Renal pelvis (tissue), 4 donors: Measurements from ENCODE around the gene TAGAP. TPM values are rescaled to one million over a fixed set of nuclear protein-coding genes. Genes with fewer than 3 reads are reported as not detected.
A peak's percentile ranks its signal among the peaks of the same experiment; 100 is the strongest.
"Not testable (repeated sequence)": the region's sequence is repeated elsewhere in the genome, so short reads cannot be mapped to it uniquely, and the experiment has no call there.

Experiments used
- DNase-seq: peaks from one replicate; pipeline ENCODE4 v3.0.0-alpha.2; 2013
- polyA plus RNA-seq, 3 donors: library from polyadenylated mRNA; unstranded; fragments of 120-200 nt; gene quantifications; one replicate each; pipeline ENCODE4 v1.2.1, GENCODE V29; 2013; ENCODE audit not compliant: insufficient read length in 3 of 3

The TAGAP gene
- polyA plus RNA-seq, 3 donors: 0.58 to 0.71 (median 0.64) TPM

DNA sequence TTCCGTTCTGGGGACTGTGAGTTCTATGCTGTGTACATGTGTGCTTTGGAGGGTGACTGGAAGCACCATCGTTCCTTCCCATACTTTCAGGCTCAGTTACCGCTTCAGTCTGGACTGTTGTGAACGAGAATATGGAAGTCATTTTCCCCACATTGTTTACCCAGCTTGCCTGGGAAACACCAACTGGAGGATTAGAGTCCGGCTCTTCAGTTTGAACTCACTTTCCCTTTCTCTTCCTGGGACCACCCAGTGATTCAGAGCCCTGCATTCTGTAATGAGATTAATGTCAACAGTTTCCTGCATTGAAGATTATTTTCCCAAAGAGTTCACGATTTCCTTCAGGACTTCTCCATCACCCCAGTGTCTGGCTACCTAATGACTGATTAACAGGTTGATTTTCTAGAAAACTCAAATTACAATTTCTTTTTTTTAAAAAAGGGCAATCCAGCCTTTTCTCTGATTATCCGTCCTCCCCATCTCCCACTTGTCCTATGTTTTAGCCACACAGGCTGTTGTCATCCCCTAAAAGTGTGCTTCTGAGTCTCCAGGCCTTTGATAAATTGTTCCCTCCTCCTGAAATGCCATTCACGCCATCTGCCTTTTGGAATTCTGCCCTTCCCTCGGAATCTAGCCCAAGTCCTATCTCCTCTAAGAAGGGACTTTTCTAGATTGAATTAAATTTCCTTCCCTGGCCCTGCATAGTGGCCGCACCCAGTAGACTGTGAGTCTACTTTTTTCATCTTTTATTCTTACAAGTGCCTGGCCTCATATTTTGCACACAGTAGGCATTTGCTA lies 3.3 kb upstream of the TAGAP start:
- no peak for DNase-seq

DNA sequence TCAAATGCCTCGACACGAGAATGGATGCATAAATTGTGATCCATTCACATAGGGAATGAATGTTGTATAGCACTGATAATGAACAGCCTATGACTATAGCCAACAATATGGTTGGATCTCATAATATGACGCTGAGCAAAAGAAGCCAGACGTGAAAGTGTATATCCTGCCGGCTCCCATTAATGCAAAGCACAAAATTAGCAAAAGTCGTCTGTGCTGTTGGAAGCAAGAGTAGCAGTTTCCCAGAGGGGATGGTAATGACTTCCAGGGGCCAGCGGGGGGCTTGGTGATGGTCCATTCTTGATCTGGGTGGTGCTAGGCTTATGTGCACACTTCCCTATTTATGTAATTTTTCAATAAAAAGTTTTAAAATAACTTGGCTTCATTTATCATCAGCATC lies 1.0 kb upstream of the TAGAP start:
- no peak for DNase-seq

DNA sequence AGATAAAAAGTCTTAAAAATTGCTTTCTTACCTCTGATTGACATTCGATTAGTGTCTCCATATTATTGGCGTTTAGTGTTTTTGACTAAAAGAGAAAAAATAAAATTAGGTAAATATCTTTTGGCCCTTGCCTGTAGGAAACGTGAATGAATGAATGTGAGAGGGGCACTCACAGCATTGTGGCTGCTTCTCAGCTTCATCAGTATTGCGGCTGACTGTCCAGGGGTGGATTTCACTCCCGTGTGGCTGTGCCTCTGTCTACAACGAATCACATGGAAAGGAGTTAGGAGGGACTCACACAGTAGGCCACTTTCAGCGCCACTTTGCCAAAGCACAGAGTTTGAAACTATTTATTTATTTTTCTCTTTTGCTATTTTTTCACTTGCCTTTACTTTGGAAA lies 844 bp downstream of the TAGAP start:
- no peak for DNase-seq

DNA sequence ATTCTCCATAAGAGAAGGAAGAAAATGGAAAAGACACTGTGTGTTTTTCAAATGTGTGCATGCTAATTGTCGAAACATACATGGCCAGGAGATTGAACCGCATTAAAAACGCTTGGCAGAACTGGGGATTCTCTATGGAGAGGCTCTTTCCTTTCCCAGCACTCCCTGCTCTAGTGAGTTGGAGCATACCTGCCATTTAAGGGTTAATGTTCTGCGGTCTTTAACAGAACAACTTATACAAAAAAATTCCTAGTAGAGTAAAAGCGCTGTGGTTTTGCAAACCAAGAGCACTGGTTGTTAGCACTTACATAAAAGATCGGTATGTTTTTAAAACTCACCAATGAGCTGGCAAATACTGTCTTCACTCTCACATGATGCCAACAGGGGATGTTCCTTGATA lies 1.5 kb downstream of the TAGAP start:
- no peak for DNase-seq

DNA sequence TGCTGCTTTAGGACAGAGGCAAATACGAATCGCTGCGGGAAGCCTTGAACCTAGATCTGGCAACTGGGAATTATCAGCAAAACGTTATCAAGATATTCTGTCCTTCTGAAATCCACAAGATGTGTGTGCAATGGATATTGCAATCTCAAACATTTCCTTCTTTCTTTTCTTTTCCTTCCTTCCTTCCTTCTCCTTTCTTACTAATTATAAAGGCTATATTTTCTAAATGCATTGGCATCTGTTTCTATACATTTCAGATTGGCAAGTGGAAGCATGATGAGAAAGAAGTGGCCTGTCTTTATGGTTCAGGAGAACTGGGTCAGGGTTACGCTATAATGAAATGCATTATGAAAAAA lies 2.0 kb downstream of the TAGAP start:
- no peak for DNase-seq

DNA sequence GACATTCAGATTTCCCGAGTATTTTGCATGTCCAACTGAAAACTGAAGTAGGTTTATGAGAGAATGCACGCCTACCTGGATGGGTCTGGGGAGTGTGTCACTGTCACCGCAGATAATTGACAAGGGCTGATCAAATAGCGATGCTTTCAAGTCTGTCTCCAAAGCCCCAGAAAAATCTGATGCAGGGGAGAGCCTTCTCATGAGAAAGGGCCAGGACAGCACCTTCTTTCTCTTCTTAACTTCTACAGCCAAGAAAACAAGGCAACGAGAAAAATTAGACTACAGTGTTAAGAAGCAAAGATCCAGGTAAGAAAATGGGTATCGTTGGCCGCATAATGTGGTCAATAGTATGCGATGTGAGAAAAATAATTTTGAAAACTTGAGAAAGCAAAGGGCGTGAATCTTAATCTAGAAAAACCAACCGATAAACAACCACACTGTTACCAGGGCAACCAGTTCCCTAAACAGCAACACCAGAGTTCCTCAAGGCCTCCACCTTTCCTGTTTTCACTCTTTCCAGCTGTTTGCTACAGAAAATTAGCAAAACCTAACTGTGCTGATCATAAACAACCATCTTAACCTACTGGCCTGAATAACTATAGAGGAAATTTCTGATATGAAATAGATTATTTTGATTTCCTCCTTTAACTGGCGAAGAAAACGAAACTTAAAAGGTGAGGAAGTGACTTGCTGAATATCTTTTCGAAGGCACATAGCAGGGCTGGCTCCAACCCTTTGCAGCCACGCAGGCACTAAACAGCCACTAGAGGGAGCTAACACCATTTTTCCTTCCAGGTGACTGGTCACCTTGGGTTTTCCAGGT lies 2.6 kb downstream of the TAGAP start:
- peak; percentile 70 for DNase-seq

DNA sequence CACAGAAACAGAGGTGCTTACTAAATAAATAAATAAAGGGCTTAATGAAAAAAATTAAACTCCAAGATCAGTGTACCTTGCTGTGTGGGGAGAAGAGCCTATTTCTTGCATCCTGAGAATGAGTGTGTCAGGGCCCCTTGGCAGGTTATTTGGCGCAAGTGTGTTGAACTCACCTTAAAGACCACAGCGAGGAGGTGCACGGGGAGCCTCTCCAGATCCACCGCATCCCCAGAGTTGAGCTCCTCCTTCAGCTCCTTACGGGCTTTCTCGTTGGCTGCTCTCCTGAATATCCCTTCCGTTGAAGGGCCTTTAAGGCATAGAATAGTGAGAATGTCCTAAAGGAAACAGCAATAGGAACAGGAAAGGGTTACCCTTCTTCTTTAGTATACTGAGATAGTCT lies 3.6 kb downstream of the TAGAP start:
- no peak for DNase-seq

DNA sequence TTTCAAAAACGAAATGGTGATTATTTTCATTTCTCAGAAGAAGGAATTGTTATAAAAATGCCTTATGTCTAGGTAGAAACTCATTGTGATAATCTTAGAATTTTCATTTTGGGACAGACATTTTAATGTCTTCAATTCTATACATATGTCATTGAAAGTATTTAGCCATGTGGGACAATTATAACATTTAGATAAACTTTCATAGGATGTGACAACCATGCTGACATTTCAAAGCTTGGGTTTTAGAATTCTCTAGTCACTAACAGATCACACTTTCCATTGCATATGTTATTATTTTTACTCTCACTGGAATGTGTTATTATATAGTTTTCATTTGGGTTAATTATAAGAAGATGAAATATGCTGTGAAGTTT lies 4.9 kb downstream of the TAGAP start:
- no peak for DNase-seq

DNA sequence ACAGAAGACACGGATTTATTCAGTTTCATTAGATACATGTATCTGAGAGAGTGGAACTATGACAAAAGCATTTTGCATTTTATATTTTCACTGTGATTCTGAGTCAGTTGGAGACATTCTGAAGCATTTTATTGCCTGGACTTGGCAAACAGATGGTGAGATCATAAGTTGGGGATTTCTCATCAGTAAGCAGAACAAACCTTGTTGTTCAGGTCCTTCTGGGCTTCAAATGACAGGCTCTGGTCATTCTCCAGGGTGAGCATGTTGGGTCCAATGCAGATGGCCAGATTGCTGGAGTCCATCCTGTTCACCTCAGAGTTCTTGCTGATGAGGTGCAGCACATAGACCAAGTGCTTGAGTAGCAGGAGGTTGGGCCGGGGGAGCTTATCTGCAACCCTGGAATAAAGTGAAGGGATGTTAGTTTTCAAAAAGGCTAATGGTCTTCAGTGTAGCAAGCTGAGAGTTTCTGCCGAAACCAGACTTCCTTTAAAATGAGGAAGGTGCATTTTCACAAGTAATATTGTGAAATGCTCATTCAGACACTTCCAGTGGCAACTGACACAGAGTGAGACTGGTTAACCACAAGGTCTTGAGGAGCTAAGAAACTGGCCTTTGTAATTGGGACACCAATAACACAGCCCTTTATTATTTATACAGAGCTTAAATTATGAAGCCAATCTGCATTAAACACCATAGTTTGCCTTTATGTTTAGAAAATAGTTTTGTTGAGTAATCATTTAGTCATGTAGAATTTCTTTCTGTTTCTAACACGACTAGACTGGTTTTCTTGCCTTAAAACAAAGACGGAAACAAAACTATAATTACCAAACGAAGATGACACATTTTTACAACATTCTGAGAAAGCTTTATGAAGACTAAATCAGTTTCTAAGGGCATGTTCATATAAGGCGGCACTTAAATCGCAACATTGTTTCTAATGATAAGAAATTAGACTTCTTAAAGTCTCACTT lies 5.6 kb downstream of the TAGAP start:
- no peak for DNase-seq

DNA sequence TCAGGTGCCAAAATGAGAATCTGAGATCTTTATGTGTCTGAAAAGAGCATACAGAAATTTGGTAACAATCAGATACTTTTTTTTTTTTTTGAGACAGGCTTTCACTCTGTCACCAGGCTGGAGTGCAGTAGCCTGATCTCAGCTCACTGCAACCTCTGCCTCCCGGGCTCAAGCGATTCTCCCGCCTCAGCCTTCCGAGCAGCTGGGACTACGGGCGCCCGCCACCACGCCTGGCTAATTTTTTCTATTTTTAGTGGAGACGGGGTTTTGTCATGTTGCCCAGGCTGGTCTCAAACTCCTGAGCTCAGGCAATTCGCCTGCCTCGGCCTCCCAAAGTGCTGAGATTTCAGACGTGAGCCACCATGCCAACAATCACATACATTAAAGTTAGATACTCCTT lies 6.5 kb downstream of the TAGAP start:
- DNase-seq: not testable (repeated sequence)

DNA sequence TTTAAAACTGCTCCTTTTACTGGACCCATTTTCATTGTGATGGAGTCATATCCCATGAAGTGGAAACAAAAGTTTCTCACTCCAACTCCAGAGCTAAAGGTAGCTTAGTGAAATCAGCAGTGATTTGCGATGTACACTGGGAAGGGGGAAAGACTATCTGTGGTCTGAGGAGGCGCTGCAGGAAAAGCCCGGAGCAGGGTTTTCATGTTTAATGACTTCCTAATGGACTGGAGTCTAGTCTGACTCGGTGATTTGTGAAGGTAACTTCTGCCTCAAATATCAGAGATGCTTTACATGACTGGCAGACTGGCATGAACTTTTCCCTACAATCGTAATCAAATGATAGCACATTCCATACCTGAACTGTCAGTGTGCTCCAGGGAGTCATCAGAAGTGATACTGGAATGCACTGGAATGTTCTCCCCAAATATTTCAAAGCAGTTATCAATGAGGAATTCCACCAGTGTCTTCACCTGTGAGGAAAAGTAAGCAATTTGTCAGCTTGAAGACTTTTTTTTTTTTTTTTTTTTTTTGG lies 7.0 kb downstream of the TAGAP start:
- DNase-seq: peak; percentile 35

DNA sequence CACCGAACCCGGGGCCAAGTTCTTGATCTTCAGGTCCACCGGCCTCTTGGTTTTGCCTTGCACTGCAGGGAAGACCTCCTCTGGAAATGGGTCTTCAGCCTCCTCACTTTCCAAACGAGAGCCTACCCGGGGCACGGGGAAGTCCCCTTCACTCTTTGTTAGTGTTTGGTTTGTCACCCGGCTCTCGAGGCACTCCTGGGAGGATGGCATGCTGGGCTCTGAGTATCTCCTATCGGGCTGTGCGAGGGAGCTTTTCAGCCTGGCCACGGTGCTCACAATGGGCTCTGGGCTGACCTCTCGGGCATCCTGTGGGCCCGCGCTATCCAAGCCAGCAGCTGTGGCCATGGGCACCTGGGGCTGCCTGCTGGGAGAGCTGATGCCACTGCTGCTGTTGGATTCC lies 8.1 kb downstream of the TAGAP start:
- DNase-seq: no peak

DNA sequence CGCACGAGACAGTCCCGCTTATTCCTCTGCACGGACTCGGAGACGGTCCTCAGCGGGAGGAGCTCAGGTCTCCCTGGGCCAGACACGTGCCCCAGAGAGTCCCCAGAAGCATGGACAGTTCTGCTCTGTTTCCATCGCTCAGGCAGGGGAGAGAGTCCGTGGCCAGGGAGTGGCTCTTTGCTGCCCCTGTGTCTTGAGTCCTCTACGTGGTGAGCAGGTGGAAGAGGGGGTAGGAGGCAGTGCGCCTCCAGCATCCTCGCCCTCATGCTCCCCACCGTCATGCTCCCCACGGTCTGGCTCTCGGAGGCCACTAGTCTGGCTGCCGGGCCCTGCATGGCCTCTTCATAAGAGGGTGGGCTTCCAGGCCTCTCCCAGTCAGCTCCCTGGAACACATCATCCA lies 8.9 kb downstream of the TAGAP start:
- DNase-seq: no peak

DNA sequence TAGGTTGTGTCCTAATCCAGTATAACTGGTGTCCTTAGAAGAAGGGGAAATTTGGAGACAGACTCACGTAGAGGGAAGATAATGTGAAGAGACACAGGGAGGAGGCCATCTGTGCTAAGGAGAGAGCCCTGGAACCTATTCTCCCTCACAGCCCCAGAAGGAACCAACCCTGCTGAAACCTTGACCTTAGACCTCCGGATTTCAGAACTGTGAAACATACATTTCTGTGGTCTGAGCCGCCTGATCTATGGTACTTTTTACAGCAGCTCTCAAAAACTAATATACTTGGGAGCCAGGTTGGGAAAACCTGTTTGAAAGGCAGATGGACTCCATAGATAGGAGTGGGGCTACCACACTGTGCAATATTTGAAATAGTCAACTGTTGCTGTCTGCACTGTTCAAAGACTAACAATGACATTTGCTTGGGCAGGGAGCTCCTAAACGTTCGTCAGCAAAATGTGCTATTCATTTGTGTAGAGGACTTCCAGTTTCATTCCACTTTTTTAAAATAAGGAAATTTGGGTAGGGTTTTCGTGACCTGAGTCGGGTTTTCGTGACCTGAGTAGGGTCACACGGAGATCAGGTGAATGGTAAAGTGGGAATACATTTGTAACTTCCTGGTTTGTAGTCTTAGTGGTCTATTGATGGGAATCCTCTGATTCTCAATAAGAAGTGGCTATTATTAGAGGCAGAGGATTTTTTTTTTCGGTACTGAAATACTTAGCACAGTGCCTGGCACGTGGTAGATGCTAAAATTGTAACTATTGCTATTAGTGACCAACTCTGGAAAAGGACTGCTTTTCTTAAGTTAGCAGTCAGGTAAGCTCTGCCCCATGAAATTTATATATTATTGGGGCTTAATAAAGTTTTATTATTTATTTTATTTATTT lies 11.4 kb downstream of the TAGAP start:
- DNase-seq: no peak

DNA sequence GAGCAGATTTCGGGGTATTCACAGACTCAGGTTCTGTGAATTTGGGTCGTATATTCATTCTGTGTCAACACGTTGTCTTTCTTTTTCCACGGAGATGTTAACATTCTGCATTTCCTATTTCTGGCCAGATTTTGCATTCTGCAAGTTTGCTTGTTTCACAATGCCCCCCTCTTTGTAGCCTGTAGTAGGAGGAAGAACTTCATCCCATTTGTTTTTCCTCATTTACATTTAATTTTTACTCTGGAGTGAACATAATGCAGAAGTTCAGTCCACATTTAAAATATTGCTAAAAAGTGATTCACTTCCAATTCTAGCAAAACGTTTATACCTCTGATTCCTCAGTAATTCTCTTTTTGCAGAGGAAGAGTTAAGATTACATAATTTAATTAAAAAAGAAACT lies 12.9 kb downstream of the TAGAP start:
- no peak for DNase-seq

DNA sequence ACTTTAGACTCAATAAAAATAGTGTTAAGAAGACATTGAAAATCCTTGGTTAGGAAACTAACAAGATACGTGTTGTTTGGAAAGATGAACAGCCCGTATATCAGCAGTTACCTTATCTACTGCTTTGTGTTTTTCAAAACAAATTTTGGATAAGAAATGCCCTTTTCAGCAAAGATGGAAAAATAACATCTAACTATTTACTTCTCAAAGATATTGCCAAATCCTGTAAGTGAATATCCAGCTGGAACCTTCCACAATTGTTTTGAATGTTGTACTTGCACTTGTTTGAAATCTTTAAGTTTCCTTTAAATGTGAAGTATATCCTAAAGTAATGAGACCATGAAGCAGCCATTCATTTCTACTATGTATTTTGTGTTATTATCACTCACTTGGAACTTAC lies 14.6 kb downstream of the TAGAP start:
- DNase-seq: no peak

DNA sequence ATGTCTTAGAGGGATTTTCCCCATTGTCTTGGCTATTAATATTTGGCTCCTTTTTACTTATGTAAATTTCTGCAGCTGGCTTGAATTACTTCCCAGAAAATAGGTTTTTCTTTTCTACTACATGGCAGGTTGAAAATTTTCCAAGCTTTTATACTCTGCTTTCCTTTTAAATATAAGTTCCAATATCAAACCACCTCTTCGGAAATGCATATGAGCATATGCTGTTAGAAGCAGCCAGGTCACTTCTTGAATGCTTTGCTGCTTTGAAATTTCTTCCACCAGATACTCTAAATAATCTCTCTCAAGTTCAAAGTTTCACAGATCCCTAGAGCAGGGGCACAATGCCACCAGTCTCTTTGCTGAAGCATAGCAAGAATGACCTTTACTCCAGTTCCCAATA lies 19.6 kb downstream of the TAGAP start:
- DNase-seq: not testable (repeated sequence)

DNA sequence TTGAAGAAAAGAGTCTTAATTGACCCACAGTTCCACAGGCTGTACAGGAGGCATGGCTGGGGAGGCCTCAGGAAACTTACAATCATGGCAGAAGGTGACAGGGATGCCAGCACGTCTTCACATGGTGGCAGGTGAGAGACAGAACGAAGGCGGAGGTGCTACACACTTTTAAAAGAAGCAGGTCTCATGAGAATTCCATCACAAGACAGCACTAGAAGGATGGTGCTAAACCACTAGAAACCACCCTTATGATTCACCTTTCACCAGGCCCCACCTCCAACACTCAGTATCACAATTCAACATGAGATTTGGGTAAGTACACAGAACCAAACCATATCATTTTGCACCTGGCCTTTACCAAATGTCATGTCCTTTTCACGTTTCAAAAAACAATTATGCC lies 20.9 kb downstream of the TAGAP start:
- DNase-seq: no peak

DNA sequence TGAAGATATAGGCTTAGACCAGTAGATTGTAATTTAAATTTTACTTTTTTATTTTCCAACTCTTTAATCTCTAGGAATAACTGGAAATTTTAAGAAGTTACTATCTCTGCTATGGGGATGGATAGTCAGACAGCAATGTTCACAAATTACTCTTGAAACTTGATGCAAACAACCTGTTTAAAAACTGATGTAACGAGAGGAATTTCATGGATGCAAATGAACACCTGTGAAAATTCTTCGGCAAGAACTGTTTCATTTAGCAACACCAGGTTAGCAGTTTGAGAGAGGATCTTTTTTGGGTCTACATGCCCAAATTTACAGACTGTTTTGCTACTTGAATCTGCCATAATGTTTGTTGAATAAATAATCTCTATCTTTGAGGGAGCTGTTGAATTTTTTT lies 24.8 kb downstream of the TAGAP start:
- DNase-seq: no peak

DNA sequence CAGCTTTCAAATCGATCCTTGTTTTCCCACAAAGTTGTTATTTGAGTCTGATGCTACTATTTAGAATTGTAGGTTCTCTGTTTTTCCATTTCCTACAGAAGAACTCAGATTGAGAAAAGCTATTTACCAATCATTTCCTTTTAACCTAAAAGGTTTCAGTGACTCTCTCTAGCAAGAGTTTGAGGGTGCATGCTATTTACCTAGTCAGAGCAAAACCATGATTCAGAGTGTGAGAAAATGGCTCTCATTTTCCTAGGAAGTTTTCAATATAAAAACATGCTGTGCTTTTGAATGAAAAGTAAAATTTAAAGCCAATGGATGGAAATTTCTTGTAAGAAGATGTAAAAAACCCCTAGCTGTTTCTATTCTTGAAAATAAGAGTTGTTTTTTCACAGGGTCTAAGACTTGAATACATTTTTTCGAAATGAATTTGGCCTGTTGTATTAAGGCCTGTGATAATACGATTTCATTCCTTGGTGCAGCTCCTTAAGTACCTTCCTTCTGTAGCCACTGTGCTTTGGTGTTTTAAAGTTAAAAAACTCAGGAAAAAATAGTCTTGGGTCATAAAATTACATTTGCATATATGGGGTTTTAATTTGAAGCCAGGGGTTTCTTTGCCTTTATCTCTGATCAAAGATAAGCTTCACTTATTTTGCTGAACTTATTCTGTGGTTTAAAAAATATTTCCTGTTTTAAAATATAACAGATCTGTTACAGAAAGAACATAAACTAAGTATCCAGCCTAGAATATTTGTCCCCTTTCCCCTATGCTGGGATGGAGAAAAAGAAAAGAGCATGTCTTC lies 26.8 kb downstream of the TAGAP start:
- no peak for DNase-seq
